PC-3 (cell line): ENCODE results near the gene STXBP4. TPM values are rescaled to one million over a fixed set of nuclear protein-coding genes. Genes with fewer than 3 reads are reported as not detected.

Source experiments
- ATAC-seq: fragments of 200-7000 bp; cut with Tn5 transposase; 2 replicates; pipeline ENCODE4 v1.9.1; 2020; ENCODE audit warnings: mild to moderate bottlenecking, moderate library complexity
- BruUV-seq: library from RNA; stranded (reverse); fragments of 400-500 nt; replicated peaks from 2 replicates; lab custom pipeline; 2021; lab: Mats Ljungman, UMichigan
- CTCF ChIA-PET: fragments of 300-600 bp; sonication (Branson Sonifier 250); formaldehyde crosslinking; loops from one replicate; lab custom pipeline; 2022; ENCODE audit warnings: antibody characterized with exemption; lab: Charles Lee
- POLR2A ChIA-PET: fragments of 300-600 bp; sonication (Branson Sonifier 250); formaldehyde crosslinking; loops from one replicate; lab custom pipeline; 2022; ENCODE audit warnings: antibody characterized with exemption; ENCODE audit not compliant: unreplicated experiment; lab: Charles Lee
- DNase-seq: peaks from one replicate; pipeline ENCODE4 v3.0.0-alpha.2; 2015
- H2AFZ ChIP-seq: fragments of 300-600 bp; sonication (generic); 2 replicates; pipeline ENCODE4 v1.6.0; 2016; ENCODE audit warnings: antibody characterized with exemption, low read length
- H3F3A ChIP-seq: fragments of 300-600 bp; sonication (generic); one replicate; pipeline ENCODE4 v1.6.0; 2017; ENCODE audit warnings: antibody characterized with exemption, low read length, control low read depth, mild to moderate bottlenecking; ENCODE audit not compliant: unreplicated experiment
- H3K27ac ChIP-seq: fragments of 300-600 bp; sonication (generic); 2 replicates; pipeline ENCODE4 v1.5.1; 2016; ENCODE audit warnings: mild to moderate bottlenecking, low read length
- H3K27me3 ChIP-seq: fragments of 300-600 bp; sonication (generic); 2 replicates; pipeline ENCODE4 v1.6.1; 2016; ENCODE audit warnings: low read length, mixed read lengths
- H3K36me3 ChIP-seq: fragments of 300-600 bp; sonication (generic); 2 replicates; pipeline ENCODE4 v1.6.1; 2016; ENCODE audit warnings: low read depth, mixed run types, low read length, mixed read lengths
- H3K4me1 ChIP-seq: fragments of 300-600 bp; sonication (generic); 2 replicates; pipeline ENCODE4 v1.5.1; 2016; ENCODE audit warnings: low read length; ENCODE audit not compliant: insufficient read depth
- H3K4me2 ChIP-seq: fragments of 300-600 bp; sonication (generic); 2 replicates; pipeline ENCODE4 v1.6.0; 2016; ENCODE audit warnings: low read length
- H3K4me3 ChIP-seq: fragments of 300-600 bp; sonication (generic); 2 replicates; pipeline ENCODE4 v1.5.1; 2016; ENCODE audit warnings: mild to moderate bottlenecking, low read length, mixed read lengths
- H3K79me2 ChIP-seq: fragments of 300-600 bp; sonication (generic); 2 replicates; pipeline ENCODE4 v1.6.1; 2017; ENCODE audit warnings: low read length, mixed read lengths
- H3K9ac ChIP-seq: fragments of 300-600 bp; sonication (generic); 2 replicates; pipeline ENCODE4 v1.6.0; 2016; ENCODE audit warnings: mild to moderate bottlenecking, low read length
- H3K9me2 ChIP-seq: fragments of 300-600 bp; sonication (generic); replicated peaks from 2 replicates; pipeline ENCODE4 v1.6.1; 2016; ENCODE audit warnings: mixed run types, low read length, mixed read lengths
- H3K9me3 ChIP-seq: fragments of 300-600 bp; sonication (generic); 2 replicates; pipeline ENCODE4 v1.6.1; 2016; ENCODE audit warnings: low read length, mixed read lengths
- H4K20me1 ChIP-seq: fragments of 300-600 bp; sonication (generic); 2 replicates; pipeline ENCODE4 v1.6.1; 2016; ENCODE audit warnings: low read length, mixed read lengths
- EZH2 ChIP-seq: fragments of 300-600 bp; sonication (generic); IDR thresholded peaks from one replicate; pipeline ENCODE4 v1.6.1; 2017; ENCODE audit warnings: antibody characterized with exemption, mild to moderate bottlenecking, low read length; ENCODE audit not compliant: unreplicated experiment
- EZH2phosphoT487 ChIP-seq: fragments of 300-600 bp; sonication (generic); IDR thresholded peaks from 2 replicates; pipeline ENCODE4 v1.6.1; 2018; ENCODE audit warnings: mild to moderate bottlenecking, antibody characterized with exemption, low read length, borderline replicate concordance
- intact Hi-C: fragments of 100-400 bp; cut with micrococcal nuclease; formaldehyde crosslinking; loops from 2 replicates; pipeline ENCODE4 v1.9.0; 2023
- total RNA-seq: library from RNA; depleted of rRNA; stranded (reverse); fragments of >200 nt; gene quantifications from 2 replicates; pipeline ENCODE4 v1.2.3, GENCODE V29; 2014
- TF ChIP-seq, protein P1 (sequence below): fragments of 300-600 bp; sonication (generic); conservative IDR thresholded peaks from 2 replicates; pipeline ENCODE4 v1.5.1; 2017; ENCODE audit warnings: antibody characterized with exemption, low read depth, mild to moderate bottlenecking, low read length

Gene STXBP4
- total RNA-seq, 1 experiment from 2014 or later, result 6.2 TPM

DNA sequence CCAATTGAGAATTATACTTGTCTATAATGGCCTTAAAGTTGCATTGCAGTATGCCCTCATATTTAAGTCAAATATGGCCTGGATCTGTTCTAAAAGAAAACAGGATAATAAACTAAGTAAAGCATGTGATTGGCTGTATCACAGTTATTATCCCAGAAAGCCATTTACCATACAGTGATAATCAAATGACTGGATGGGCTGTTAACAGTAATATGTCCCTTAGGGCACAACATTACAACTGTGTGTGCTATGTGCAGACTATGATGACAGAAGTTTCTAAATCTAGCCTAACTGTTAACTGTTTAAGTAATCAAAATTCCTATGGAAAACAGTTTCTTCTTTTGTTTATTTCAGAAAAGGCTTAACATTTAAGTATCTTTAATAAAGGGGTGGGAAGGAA, 145.7 kb downstream of the STXBP4 start:
- Histone ChIP-seq H3K4me1 (no peaks in the 10 kb centered on the region), H3K36me3 (no peaks in the 10 kb centered on the region), H3K9ac (no peak overlapping the region), H3K4me2 (no peak overlapping the region), H3F3A (no peaks in the 10 kb centered on the region), H3K4me3 (no peak overlapping the region), H3K9me3 (no peaks in the 10 kb centered on the region), H3K79me2 (no peaks in the 10 kb centered on the region), H2AFZ (no peak overlapping the region), H4K20me1 (no peaks in the 10 kb centered on the region), H3K9me2 (no peaks in the 10 kb centered on the region), H3K27me3 (no peaks in the 10 kb centered on the region), H3K27ac (no peak overlapping the region)
- CTCF ChIA-PET, result no interaction called here
- DNase-seq (no peak), ATAC-seq (no peak)
- TF ChIP-seq EZH2phosphoT487 (no peak), EZH2 (no peak)
- TF ChIP-seq, protein P1, sequence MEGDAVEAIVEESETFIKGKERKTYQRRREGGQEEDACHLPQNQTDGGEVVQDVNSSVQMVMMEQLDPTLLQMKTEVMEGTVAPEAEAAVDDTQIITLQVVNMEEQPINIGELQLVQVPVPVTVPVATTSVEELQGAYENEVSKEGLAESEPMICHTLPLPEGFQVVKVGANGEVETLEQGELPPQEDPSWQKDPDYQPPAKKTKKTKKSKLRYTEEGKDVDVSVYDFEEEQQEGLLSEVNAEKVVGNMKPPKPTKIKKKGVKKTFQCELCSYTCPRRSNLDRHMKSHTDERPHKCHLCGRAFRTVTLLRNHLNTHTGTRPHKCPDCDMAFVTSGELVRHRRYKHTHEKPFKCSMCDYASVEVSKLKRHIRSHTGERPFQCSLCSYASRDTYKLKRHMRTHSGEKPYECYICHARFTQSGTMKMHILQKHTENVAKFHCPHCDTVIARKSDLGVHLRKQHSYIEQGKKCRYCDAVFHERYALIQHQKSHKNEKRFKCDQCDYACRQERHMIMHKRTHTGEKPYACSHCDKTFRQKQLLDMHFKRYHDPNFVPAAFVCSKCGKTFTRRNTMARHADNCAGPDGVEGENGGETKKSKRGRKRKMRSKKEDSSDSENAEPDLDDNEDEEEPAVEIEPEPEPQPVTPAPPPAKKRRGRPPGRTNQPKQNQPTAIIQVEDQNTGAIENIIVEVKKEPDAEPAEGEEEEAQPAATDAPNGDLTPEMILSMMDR, result no peak
- POLR2A ChIA-PET, result no interaction called here
- intact Hi-C loops, result no loop called here
- BruUV-seq, result no TSS peak

DNA sequence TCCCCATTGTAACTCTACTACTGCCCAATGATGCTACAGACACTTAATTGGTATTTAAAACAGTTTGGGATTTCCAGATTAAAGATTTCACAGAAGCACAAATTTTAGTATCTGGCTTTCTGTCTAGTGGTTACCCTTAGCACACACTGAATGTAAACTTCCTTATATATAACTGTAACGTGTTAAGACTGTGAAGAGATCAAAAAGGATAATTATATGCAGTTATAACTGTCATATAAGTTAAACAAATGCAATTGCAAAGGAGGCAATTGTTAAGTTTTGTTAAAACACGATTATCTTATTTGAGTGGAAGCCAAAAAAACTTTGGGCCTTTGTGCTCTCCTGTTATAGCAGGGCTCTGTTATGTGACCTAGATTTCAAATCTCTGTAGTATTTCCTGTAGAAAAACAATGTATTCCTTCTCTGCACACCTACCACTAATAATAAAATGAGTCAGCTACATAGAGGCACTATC, 147.9 kb downstream of the STXBP4 start:
- intact Hi-C loops, result no loop called here
- H3F3A ChIP-seq, result no peaks in the 10 kb centered on the region
- DNase-seq (peak; percentile 19), ATAC-seq (peak; percentile 87)
- no peak overlapping the region for H3K9ac ChIP-seq
- no peaks in the 10 kb centered on the region for H3K79me2 ChIP-seq
- no peaks in the 10 kb centered on the region for H3K9me3 ChIP-seq
- H4K20me1 ChIP-seq, result no peaks in the 10 kb centered on the region
- no peak for TF ChIP-seq EZH2phosphoT487
- TF ChIP-seq, protein P1, result no peak
- no peak for TF ChIP-seq EZH2
- no peak overlapping the region for H2AFZ ChIP-seq
- H3K4me2 ChIP-seq, result no peak overlapping the region
- CTCF ChIA-PET, result no interaction called here
- POLR2A ChIA-PET, result no interaction called here
- no peaks in the 10 kb centered on the region for H3K36me3 ChIP-seq
- no TSS peak for BruUV-seq
- no peaks in the 10 kb centered on the region for H3K27me3 ChIP-seq
- no peaks in the 10 kb centered on the region for H3K4me1 ChIP-seq
- no peak overlapping the region for H3K4me3 ChIP-seq
- no peak overlapping the region for H3K27ac ChIP-seq
- H3K9me2 ChIP-seq, result no peaks in the 10 kb centered on the region

DNA sequence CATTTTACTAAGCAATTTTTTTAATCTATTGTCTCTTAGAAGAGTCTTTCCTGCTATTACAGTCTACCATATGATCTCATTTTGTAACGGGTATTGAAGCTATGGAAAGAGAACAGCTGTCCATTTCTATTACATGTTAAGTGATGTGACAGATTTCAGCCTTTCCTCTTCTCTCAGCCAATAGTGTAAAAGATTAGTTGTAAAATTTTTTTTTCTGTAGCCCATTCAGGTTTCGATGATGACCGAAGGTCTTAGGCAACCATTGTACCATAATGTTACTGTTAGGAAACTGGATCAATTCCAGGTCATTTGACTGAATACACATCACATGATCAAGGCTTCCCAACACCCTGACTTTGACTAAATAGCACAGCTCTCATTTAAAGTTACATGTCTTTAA, 148.6 kb downstream of the STXBP4 start:
- Histone ChIP-seq H2AFZ (no peak overlapping the region), H3K36me3 (no peaks in the 10 kb centered on the region), H3K4me1 (no peaks in the 10 kb centered on the region), H3K79me2 (no peaks in the 10 kb centered on the region), H4K20me1 (no peaks in the 10 kb centered on the region), H3K9me3 (no peaks in the 10 kb centered on the region), H3K27me3 (no peaks in the 10 kb centered on the region), H3K4me2 (no peak overlapping the region), H3K27ac (no peak overlapping the region), H3F3A (no peaks in the 10 kb centered on the region), H3K9ac (no peak overlapping the region), H3K9me2 (no peaks in the 10 kb centered on the region), H3K4me3 (no peak overlapping the region)
- DNase-seq (no peak), ATAC-seq (no peak; the same call in 1 of the 2 replicates)
- no TSS peak for BruUV-seq
- intact Hi-C loops, result no loop called here
- TF ChIP-seq, protein P1, result no peak
- TF ChIP-seq EZH2phosphoT487 (no peak), EZH2 (no peak)
- CTCF ChIA-PET, result no interaction called here
- POLR2A ChIA-PET, result no interaction called here
